HEK293T (cell line): ENCODE results near the gene TEAD1.

Source experiments
- CTCF ChIA-PET: fragments of 350-600 bp; formaldehyde crosslinking; extraction: SDS; loops from one replicate; lab custom pipeline; 2021; ENCODE audit warnings: antibody characterized with exemption, inconsistent platforms; lab: Yijun Ruan, JAX
- POLR2A ChIA-PET: fragments of 350-600 bp; formaldehyde crosslinking; extraction: SDS; loops from one replicate; lab custom pipeline; 2020; ENCODE audit warnings: antibody characterized with exemption, inconsistent platforms; lab: Yijun Ruan, JAX
- DNase-seq: peaks from one replicate; pipeline ENCODE4 v3.0.0; 2012; ENCODE audit warnings: mixed read lengths; ENCODE audit errors: extremely low spot score
- ARNT ChIP-seq: fragments of 450-650 bp; IDR thresholded peaks from 2 replicates; pipeline ENCODE4 v1.6.1; 2017; ENCODE audit warnings: mild to moderate bottlenecking
- BHLHE40 ChIP-seq: fragments of 450-650 bp; IDR thresholded peaks from 2 replicates; pipeline ENCODE4 v1.6.1; 2016; ENCODE audit warnings: mild to moderate bottlenecking, moderate library complexity, borderline replicate concordance
- CTBP1 ChIP-seq: fragments of 450-650 bp; IDR thresholded peaks from 2 replicates; pipeline ENCODE4 v1.6.1; 2016; ENCODE audit warnings: borderline replicate concordance
- ELF4 ChIP-seq: fragments of 450-650 bp; IDR thresholded peaks from 2 replicates; pipeline ENCODE4 v1.6.1; 2017; ENCODE audit warnings: antibody characterized with exemption
- FOXA1 ChIP-seq: fragments of 450-650 bp; IDR thresholded peaks from 2 replicates; pipeline ENCODE4 v1.6.1; 2016; ENCODE audit warnings: mild to moderate bottlenecking
- FOXK2 ChIP-seq: fragments of 450-650 bp; IDR thresholded peaks from 2 replicates; pipeline ENCODE4 v1.6.1; 2016; ENCODE audit warnings: mild to moderate bottlenecking
- FOXM1 ChIP-seq: fragments of 450-650 bp; IDR thresholded peaks from 2 replicates; pipeline ENCODE4 v1.6.1; 2017; ENCODE audit warnings: mild to moderate bottlenecking, borderline replicate concordance
- HDGF ChIP-seq: fragments of 450-650 bp; IDR thresholded peaks from 2 replicates; pipeline ENCODE4 v1.6.1; 2017; ENCODE audit warnings: antibody characterized with exemption, borderline replicate concordance
- L3MBTL2 ChIP-seq: fragments of 450-650 bp; conservative IDR thresholded peaks from 2 replicates; pipeline ENCODE4 v1.6.1; 2016; ENCODE audit warnings: mild to moderate bottlenecking
- LEF1 ChIP-seq: fragments of 450-650 bp; IDR thresholded peaks from 2 replicates; pipeline ENCODE4 v1.6.1; 2017; ENCODE audit warnings: mild to moderate bottlenecking, borderline replicate concordance
- NFRKB ChIP-seq: fragments of 450-650 bp; IDR thresholded peaks from 2 replicates; pipeline ENCODE4 v1.6.1; 2016; ENCODE audit warnings: mild to moderate bottlenecking, moderate library complexity
- SP1 ChIP-seq: fragments of 450-650 bp; IDR thresholded peaks from 2 replicates; pipeline ENCODE4 v1.6.1; 2017
- SUZ12 ChIP-seq: fragments of 450-650 bp; IDR thresholded peaks from 2 replicates; pipeline ENCODE4 v1.6.1; 2016; ENCODE audit warnings: mild to moderate bottlenecking
- TARDBP ChIP-seq: fragments of 450-650 bp; IDR thresholded peaks from 2 replicates; pipeline ENCODE4 v1.6.1; 2016
- ZNF384 ChIP-seq: fragments of 450-650 bp; IDR thresholded peaks from 2 replicates; pipeline ENCODE4 v1.6.1; 2016
- TF ChIP-seq, protein P1 (sequence below): fragments of 450-650 bp; IDR thresholded peaks from 2 replicates; pipeline ENCODE4 v1.6.1; 2016

The TEAD1 gene

DNA sequence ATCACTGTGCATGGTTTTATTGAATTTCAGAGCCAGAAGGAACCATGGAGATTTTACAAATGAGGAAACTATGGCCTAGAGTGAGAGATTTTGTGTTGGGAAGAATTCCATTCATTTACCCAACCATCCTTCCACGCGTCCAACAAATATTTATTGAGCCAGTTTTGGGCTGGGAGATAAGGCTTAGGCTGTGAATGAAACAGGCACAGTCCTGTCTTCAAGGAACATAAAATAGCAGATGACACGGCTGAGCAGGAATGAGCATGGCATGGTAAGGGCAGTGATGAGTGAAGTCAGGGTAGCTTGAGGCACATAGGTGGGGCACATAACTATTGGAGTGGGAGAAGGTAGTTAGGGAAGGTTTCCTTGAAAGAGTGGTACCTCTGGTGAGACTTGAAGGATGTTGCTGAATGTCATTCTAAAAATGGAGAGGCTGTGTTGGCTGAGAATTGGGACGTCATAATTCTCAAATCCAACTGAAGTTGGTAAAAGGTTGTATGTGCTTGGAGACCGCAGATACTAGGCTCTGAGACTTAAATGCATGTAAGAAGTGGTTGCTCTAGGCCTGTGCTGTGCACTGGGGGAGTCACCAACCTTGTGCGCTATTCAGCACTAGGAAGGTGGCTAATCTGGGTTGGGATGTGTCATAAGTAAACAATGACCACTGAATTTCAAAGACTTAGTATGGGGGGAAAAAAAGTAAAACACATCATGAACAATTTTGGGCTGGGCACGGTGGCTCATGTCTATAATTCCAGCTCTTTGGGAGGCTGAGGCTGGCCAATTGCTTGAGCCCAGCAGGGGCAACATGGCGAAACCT is 51.9 kb downstream of the TEAD1 start:
- DNase-seq = no peak
- ChIA-PET POLR2A (interaction anchor here (0.7 kb wide), 1 partner anchor 20 kb away, joined by 3 read pairs; no protein-coding TSS in a partner anchor), CTCF (interaction anchor here (1.2 kb wide), 1 partner anchor 74 kb away, joined by 3 read pairs; no protein-coding TSS in a partner anchor)
- TF ChIP-seq CTBP1 (no peak), FOXM1 (no peak)
- TF ChIP-seq, protein P1, sequence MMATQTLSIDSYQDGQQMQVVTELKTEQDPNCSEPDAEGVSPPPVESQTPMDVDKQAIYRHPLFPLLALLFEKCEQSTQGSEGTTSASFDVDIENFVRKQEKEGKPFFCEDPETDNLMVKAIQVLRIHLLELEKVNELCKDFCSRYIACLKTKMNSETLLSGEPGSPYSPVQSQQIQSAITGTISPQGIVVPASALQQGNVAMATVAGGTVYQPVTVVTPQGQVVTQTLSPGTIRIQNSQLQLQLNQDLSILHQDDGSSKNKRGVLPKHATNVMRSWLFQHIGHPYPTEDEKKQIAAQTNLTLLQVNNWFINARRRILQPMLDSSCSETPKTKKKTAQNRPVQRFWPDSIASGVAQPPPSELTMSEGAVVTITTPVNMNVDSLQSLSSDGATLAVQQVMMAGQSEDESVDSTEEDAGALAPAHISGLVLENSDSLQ = no peak

DNA sequence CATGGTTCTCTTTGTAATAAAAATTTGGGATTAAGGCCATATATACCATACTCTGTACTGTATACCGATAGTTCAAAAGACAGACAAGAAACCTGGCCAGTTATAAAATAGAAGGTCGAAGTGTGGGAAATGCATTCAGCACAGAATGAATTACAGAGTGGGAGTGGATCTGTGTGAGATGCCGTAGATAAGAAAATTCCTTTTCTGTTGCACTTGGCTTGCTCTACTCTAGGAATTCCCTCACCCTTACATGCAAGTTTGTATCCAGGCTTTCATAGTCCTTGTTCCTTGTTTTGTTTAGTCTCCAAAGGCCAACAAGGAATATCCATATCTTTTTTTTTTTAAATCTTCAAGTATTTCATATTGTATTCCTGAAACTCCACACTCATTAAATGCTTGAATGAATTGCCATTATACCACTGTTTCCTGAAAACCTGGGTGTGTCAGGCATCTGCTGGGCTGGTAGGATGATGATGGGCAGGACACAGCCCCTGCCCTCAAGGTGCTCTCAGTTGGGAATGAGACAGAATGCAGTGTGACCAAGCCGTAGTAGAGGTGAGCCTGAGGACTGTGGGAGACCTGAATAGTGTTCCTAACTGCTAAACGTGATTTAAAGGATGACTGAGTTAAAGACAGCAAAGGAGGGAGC is 53.5 kb downstream of the TEAD1 start:
- POLR2A ChIA-PET = no interaction called here
- no peak for DNase-seq
- TF ChIP-seq BHLHE40 (no peak), ZNF384 (no peak), NFRKB (no peak), TARDBP (no peak), SP1 (no peak), CTBP1 (no peak), ELF4 (no peak), FOXA1 (no peak), ARNT (no peak), SUZ12 (no peak), HDGF (no peak), FOXK2 (no peak), LEF1 (no peak), FOXM1 (no peak), L3MBTL2 (no peak)
- TF ChIP-seq, protein P1 = no peak
- CTCF ChIA-PET = no interaction called here

DNA sequence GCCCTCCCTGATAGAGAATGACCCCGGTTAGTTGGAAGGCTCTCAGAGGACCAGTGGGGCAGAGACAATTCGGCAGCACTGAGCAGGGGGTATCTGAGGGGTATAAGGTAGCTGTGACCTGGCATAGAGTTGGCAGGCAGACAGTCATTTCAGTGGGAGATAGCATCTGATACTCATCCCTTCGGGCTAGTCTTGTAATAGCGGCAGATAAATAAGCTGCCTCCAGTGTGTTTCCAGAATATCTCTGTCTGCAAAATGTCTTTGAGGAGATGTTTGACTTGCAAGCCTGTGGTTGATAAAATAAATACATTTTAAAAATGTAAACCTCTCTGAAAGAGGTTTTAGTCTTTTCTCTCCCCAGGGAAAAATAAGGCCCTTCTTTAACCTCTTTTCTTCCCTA is 54.2 kb downstream of the TEAD1 start:
- TF ChIP-seq ZNF384 = no peak
- no peak for TF ChIP-seq NFRKB
- TF ChIP-seq ELF4 = no peak
- TF ChIP-seq SP1 = no peak
- no peak for TF ChIP-seq ARNT
- no peak for TF ChIP-seq FOXK2
- no peak for TF ChIP-seq FOXA1
- no peak for TF ChIP-seq FOXM1
- no peak for TF ChIP-seq CTBP1
- no peak for TF ChIP-seq L3MBTL2
- no peak for TF ChIP-seq SUZ12
- TF ChIP-seq TARDBP = no peak
- no peak for TF ChIP-seq LEF1
- TF ChIP-seq, protein P1 = no peak
- no peak for TF ChIP-seq BHLHE40
- CTCF ChIA-PET = interaction anchor here (0.6 kb wide), 1 partner anchor 48 kb away, joined by 3 read pairs; no protein-coding TSS in a partner anchor
- POLR2A ChIA-PET = no interaction called here
- no peak for DNase-seq

DNA sequence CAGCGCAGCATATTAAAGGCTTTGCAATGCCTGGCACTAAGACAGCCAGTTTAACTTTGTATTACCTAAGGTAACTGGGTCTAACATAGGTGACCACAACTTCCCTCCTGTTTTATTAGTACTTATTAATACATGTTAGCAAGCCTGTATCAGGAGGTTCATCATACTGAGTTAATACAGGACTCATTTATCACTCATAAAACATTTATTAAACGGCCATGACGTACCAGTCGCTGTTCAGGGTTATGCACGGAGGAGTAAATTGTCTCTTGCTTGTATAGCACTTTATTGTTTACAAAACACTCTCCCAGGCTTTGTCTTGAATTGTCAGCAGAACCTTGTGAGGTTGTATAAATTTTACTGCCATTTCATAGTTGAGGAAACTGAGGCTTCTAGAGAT is 55.7 kb downstream of the TEAD1 start:
- POLR2A ChIA-PET = no interaction called here
- no peak for TF ChIP-seq ELF4
- no peak for DNase-seq
- CTCF ChIA-PET = no interaction called here

DNA sequence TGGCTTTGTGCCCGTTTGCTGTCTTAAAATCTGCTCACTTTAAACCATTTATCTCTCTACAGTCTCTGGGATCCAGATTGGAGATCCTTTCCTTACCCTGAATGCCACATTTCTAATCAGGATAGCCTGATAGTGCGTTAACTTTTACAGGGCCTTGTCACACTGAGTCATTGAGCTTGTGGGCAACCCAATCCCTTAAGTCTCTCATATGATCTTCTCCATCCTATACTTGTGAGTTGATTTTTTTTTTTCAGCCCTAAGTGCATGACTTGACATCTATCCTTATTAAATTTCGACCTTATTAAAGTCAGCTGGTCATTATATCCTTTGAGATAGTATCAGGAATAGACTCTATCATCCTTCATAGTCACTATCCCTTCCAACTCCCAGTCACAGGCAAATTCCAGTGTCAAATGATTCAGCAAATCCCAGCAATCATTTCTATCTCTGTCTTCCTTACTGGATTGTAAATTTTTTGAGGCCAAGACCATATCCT is 57.7 kb downstream of the TEAD1 start:
- ChIA-PET POLR2A (no interaction called here), CTCF (no interaction called here)
- no peak for DNase-seq
- TF ChIP-seq SUZ12 (no peak), FOXK2 (no peak), ZNF384 (no peak), L3MBTL2 (no peak), BHLHE40 (no peak), CTBP1 (no peak), ELF4 (no peak), HDGF (no peak), FOXM1 (no peak), ARNT (no peak), TARDBP (no peak), SP1 (no peak), LEF1 (no peak), NFRKB (no peak), FOXA1 (no peak)
